Mucosa of descending colon (tissue), 3 donors: ENCODE measurements around the gene SCARB2. TPM values are rescaled to one million over a fixed set of nuclear protein-coding genes. Genes with fewer than 3 reads are reported as not detected.

Experiments
- total RNA-seq, 3 donors: library from RNA; stranded (reverse); fragmentation: NEBNext Ultra II Directional in 2 of 3; extraction: Animal tissue kit (Norgen Biotek cat#: 25700) in 2 of 3; gene quantifications; one replicate each; pipeline versions ENCODE4 v1.2.1 to v1.2.4, GENCODE V29; 2021 to 2023
- donor health status: DM: no; HTN: no; CAD: no; lungs with moderate emphysema.
- donor health status: DM: no; HTN: no; CAD: no.
- donor health status: DM: no; HTN: yes; CAD: no.

The SCARB2 gene
- total RNA-seq, 3 donors from 2014 or later: 148 to 183 (median 172) TPM

Other genes starting within 250 kb of the SCARB2 start
- gene SDAD1, start 222.9 kb downstream of the SCARB2 start, total RNA-seq: 10 to 100 TPM; 24.5 to 33.7 (median 27.9) TPM
- 1 to 10 TPM in 2 of 3 donors, under 1 TPM in 1; 0.75 to 4.9 (median 1.3) TPM for gene CXCL9, start 206.3 kb downstream of the SCARB2 start, total RNA-seq
- 1 to 10 TPM; 1.4 to 2.2 (median 2.1) TPM for gene CXCL10, start 190.3 kb downstream of the SCARB2 start, total RNA-seq
- under 1 TPM in 2 of 3 donors, not detected in 1; 0.19 to 0.72 TPM for gene CXCL11, start 177.8 kb downstream of the SCARB2 start, total RNA-seq
- 1 to 10 TPM in 2 of 3 donors, not detected in 1; 1.1 to 2.2 TPM for gene ART3, start 139.1 kb downstream of the SCARB2 start, total RNA-seq
- gene NUP54, start 65.4 kb downstream of the SCARB2 start, total RNA-seq: 10 to 100 TPM; 32.1 to 40.3 (median 36.4) TPM
- 1 to 10 TPM; 3.3 to 9.8 (median 6.1) TPM for gene FAM47E, start 37.9 kb upstream of the SCARB2 start, total RNA-seq
- gene STBD1, start 92.9 kb upstream of the SCARB2 start, total RNA-seq: 10 to 100 TPM; 11.9 to 34.3 (median 19.7) TPM
- under 1 TPM in 1 of 3 donors, not detected in 2; 0.82 TPM for gene CCDC158, start 207.3 kb upstream of the SCARB2 start, total RNA-seq
- gene SHROOM3, start 221.4 kb upstream of the SCARB2 start, total RNA-seq: 100 to 1,000 TPM; 105 to 263 (median 158) TPM